Caco-2 (cell line): ENCODE data around the gene MYO19. TPM values are rescaled to one million over a fixed set of nuclear protein-coding genes. Genes with fewer than 3 reads are reported as not detected.
A peak's percentile ranks its signal among the peaks of the same experiment; 100 is the strongest.

Experiments used
- BruUV-seq: library from RNA; stranded (reverse); fragments of 400-500 nt; replicated peaks from 2 replicates; lab custom pipeline; 2021; lab: Mats Ljungman, UMichigan
- CTCF ChIA-PET: fragments of 300-600 bp; sonication (Branson Sonifier 250); formaldehyde crosslinking; loops from one replicate; lab custom pipeline; 2022; ENCODE audit warnings: antibody characterized with exemption; lab: Charles Lee
- POLR2A ChIA-PET: fragments of 300-600 bp; sonication (Branson Sonifier 250); formaldehyde crosslinking; loops from one replicate; lab custom pipeline; 2022; ENCODE audit warnings: antibody characterized with exemption; lab: Charles Lee
- DNase-seq, 2 experiments: peaks; one replicate each; pipeline versions ENCODE4 v3.0.0 to v3.0.0-alpha.2; 2020 to 2022
- H3K27me3 ChIP-seq: replicated peaks from 2 replicates; pipeline ENCODE4 v1.6.0; 2011; ENCODE audit warnings: low read length; ENCODE audit not compliant: control insufficient read depth, insufficient read depth
- H3K36me3 ChIP-seq: 2 replicates; pipeline ENCODE4 v1.5.1; 2011; ENCODE audit warnings: low read length; ENCODE audit not compliant: control insufficient read depth, insufficient read depth
- H3K4me1 ChIP-seq: fragments of 250-450 bp; sonication (Bioruptor Pico); 2 replicates; pipeline ENCODE4 v1.5.1; 2020; ENCODE audit warnings: mild to moderate bottlenecking
- H3K4me3 ChIP-seq: 2 replicates; pipeline ENCODE4 v1.5.1; 2011; ENCODE audit warnings: low read depth, mild to moderate bottlenecking, control low read depth, low read length
- H3K9me3 ChIP-seq: fragments of 250-450 bp; sonication (Bioruptor Pico); 2 replicates; pipeline ENCODE4 v1.5.1; 2020; ENCODE audit warnings: mild to moderate bottlenecking, moderate library complexity
- H3K27ac Mint-ChIP-seq: one replicate; pipeline ENCODE4 v1.8.0; 2022; ENCODE audit warnings: mixed read lengths; ENCODE audit not compliant: unreplicated experiment
- H3K27me3 Mint-ChIP-seq: one replicate; pipeline ENCODE4 v1.8.0; 2022; ENCODE audit warnings: mixed read lengths; ENCODE audit not compliant: insufficient read depth, unreplicated experiment
- H3K36me3 Mint-ChIP-seq: one replicate; pipeline ENCODE4 v1.8.0; 2022; ENCODE audit warnings: mild to moderate bottlenecking, mixed read lengths; ENCODE audit not compliant: insufficient read depth, unreplicated experiment
- H3K4me1 Mint-ChIP-seq: one replicate; pipeline ENCODE4 v1.8.0; 2022; ENCODE audit warnings: low read depth, mixed read lengths; ENCODE audit not compliant: unreplicated experiment
- H3K4me3 Mint-ChIP-seq: one replicate; pipeline ENCODE4 v1.8.0; 2022; ENCODE audit warnings: mild to moderate bottlenecking, moderate library complexity, mixed read lengths; ENCODE audit not compliant: unreplicated experiment
- H3K9me3 Mint-ChIP-seq: one replicate; pipeline ENCODE4 v1.8.0; 2022; ENCODE audit warnings: mixed read lengths; ENCODE audit not compliant: unreplicated experiment
- CTCF ChIP-seq, 2 experiments: fragments of 200-600 bp in 1 of 2; IDR thresholded peaks; 1 replicate in 1 of 2; 2 replicates in 1 of 2; pipeline versions ENCODE4 v1.5.1 to v1.8.0; 2011 to 2022; ENCODE audit warnings: antibody characterized with exemption in 1 of 2, control low read depth in 1 of 2, inconsistent platforms in 1 of 2, low read depth in 1 of 2, low read length in 1 of 2, mild to moderate bottlenecking in 1 of 2, moderate library complexity in 1 of 2; ENCODE audit not compliant: insufficient read depth in 1 of 2, severe bottlenecking in 1 of 2, unreplicated experiment in 1 of 2
- intact Hi-C: fragments of 100-400 bp; cut with micrococcal nuclease; formaldehyde crosslinking; loops from one replicate; pipeline ENCODE4 v1.10.0; 2022; ENCODE audit not compliant: unreplicated experiment
- total RNA-seq: library from RNA; stranded (reverse); gene quantifications from 2 replicates; pipeline ENCODE4 v1.2.3, GENCODE V29; 2022

Gene MYO19
- total RNA-seq, 1 experiment from 2014 or later = 153 TPM

GRCh38 chr17:36498155-36498554 lies 36.5 kb downstream of the MYO19 start:
- no peak for TF ChIP-seq CTCF (IDR thresholded peaks at IDR 0.05; ENCODE audit: insufficient read depth in 1 of 2, low read depth in 1 of 2, low read length in 1 of 2, severe bottlenecking in 1 of 2, unreplicated experiment in 1 of 2)
- Mint-ChIP-seq H3K4me1 (peaks cover 5% of the 10 kb centered on the region), H3K9me3 (no peaks in the 10 kb centered on the region), H3K27ac (no peak overlapping the region), H3K36me3 (peaks cover 71% of the 10 kb centered on the region), H3K4me3 (no peak overlapping the region), H3K27me3 (no peaks in the 10 kb centered on the region)
- Histone ChIP-seq H3K36me3 (peaks cover 7% of the 10 kb centered on the region), H3K4me1 (no peaks in the 10 kb centered on the region), H3K4me3 (no peak overlapping the region), H3K27me3 (no peaks in the 10 kb centered on the region), H3K9me3 (no peaks in the 10 kb centered on the region)
- intact Hi-C loops = no loop called here
- CTCF ChIA-PET = interaction anchor here (1.0 kb wide), 1 partner anchor 15 kb away, joined by 4 read pairs; no protein-coding TSS in a partner anchor
- POLR2A ChIA-PET = no interaction called here
- DNase-seq = peak in 1 of 2 experiments; percentile 24
- no TSS peak for BruUV-seq

GRCh38 chr17:36496018-36496789 lies 38.5 kb downstream of the MYO19 start:
- no peaks in the 10 kb centered on the region for H3K4me1 ChIP-seq
- no peaks in the 10 kb centered on the region for H3K27me3 Mint-ChIP-seq
- ChIA-PET CTCF (no interaction called here), POLR2A (no interaction called here)
- H3K9me3 Mint-ChIP-seq = no peaks in the 10 kb centered on the region
- peaks cover 5% of the 10 kb centered on the region for H3K4me1 Mint-ChIP-seq
- H3K4me3 ChIP-seq = no peak overlapping the region
- DNase-seq = peak in 1 of 2 experiments; percentile 7
- H3K4me3 Mint-ChIP-seq = no peak overlapping the region
- H3K9me3 ChIP-seq = no peaks in the 10 kb centered on the region
- peaks cover 7% of the 10 kb centered on the region for H3K36me3 ChIP-seq
- BruUV-seq = no TSS peak
- intact Hi-C loops = no loop called here
- H3K36me3 Mint-ChIP-seq = peaks cover 84% of the 10 kb centered on the region
- H3K27me3 ChIP-seq = no peaks in the 10 kb centered on the region
- TF ChIP-seq CTCF (IDR thresholded peaks at IDR 0.05; ENCODE audit: insufficient read depth in 1 of 2, low read depth in 1 of 2, low read length in 1 of 2, severe bottlenecking in 1 of 2, unreplicated experiment in 1 of 2) = no peak
- peak overlapping the region; percentile 34 for H3K27ac Mint-ChIP-seq

DNA sequence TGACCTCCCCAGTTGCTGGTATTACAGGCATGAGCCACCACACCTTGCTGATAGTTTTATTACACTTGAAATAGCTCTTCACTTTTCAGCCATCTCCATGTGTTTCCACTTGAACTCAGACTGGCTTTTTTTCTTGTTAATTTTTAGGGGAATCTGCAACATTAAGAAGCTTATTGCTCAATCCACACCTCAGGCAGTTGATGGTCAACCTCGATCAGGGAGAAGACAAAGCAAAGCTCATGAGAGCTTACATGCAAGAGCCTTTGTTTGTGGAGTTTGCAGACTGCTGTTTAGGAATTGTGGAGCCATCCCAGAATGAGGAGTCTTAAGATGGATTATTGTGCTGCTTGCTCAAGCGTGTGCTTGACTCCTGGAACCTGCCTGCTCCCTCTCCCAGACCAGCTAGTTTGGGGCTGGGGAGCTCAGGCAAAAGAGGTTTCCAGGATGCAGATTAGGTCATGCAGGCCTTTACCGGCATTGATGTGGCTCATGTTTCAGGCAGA lies 39.5 kb downstream of the MYO19 start:
- Mint-ChIP-seq H3K4me3 (no peak overlapping the region), H3K27ac (no peak overlapping the region), H3K27me3 (no peaks in the 10 kb centered on the region), H3K4me1 (peaks cover 5% of the 10 kb centered on the region), H3K36me3 (peaks cover 86% of the 10 kb centered on the region), H3K9me3 (no peaks in the 10 kb centered on the region)
- H3K27me3 ChIP-seq = no peaks in the 10 kb centered on the region
- DNase-seq = peak in 1 of 2 experiments; percentile 14
- H3K4me3 ChIP-seq = no peak overlapping the region
- TF ChIP-seq CTCF (IDR thresholded peaks at IDR 0.05; ENCODE audit: insufficient read depth in 1 of 2, low read depth in 1 of 2, low read length in 1 of 2, severe bottlenecking in 1 of 2, unreplicated experiment in 1 of 2) = no peak
- intact Hi-C loops = no loop called here
- ChIA-PET POLR2A (interaction anchor here (0.6 to 0.8 kb wide), 2 partner anchors 13 to 40 kb away, joined by 4 read pairs; partner anchors contain the start of gene PIGW), CTCF (interaction anchor here (0.8 kb wide), 1 partner anchor 12 kb away, joined by 4 read pairs; no protein-coding TSS in a partner anchor)
- no peaks in the 10 kb centered on the region for H3K4me1 ChIP-seq
- peaks cover 5% of the 10 kb centered on the region for H3K36me3 ChIP-seq
- no TSS peak for BruUV-seq
- H3K9me3 ChIP-seq = no peaks in the 10 kb centered on the region
